Endothelial cell of umbilical vein (primary cell): ENCODE data around the gene ARHGEF7. TPM values are rescaled to one million over a fixed set of nuclear protein-coding genes. Genes with fewer than 3 reads are reported as not detected.

Source experiments
- BruUV-seq: library from RNA; stranded (reverse); fragments of 400-500 nt; replicated peaks from 2 replicates; lab custom pipeline; 2021; lab: Mats Ljungman, UMichigan
- CTCF ChIA-PET: fragments of 300-600, 350-600 bp; sonication (Branson Sonifier 250); formaldehyde crosslinking; loops from one replicate; lab custom pipeline; 2021; ENCODE audit warnings: antibody characterized with exemption, inconsistent platforms; lab: Charles Lee
- POLR2A ChIA-PET: fragments of 300-600, 350-600 bp; sonication (Branson Sonifier 250); formaldehyde crosslinking; loops from one replicate; lab custom pipeline; 2021; ENCODE audit warnings: antibody characterized with exemption, inconsistent platforms; lab: Charles Lee
- DNase-seq: peaks from one replicate; pipeline ENCODE4 v3.0.0-alpha.2; 2011; ENCODE audit warnings: low read depth, low spot score
- FAIRE-seq: peaks from 2 replicates; lab custom pipeline; 2011; peaks lifted over from hg19 to GRCh38; lab: Jason Lieb, UNC
- H2AFZ ChIP-seq: 2 replicates; pipeline ENCODE4 v1.6.0; 2012; ENCODE audit warnings: low read depth, low read length, control low read depth, inconsistent platforms
- H3K27ac ChIP-seq: 2 replicates; pipeline ENCODE4 v1.5.1; 2011; ENCODE audit warnings: low read depth, mild to moderate bottlenecking, control low read depth, low read length, moderate library complexity; ENCODE audit not compliant: insufficient read depth
- H3K27me3 ChIP-seq, 2 experiments: 2 replicates each; pipeline versions ENCODE4 v1.6.0 to v1.6.1; 2011; ENCODE audit warnings: low read length in 2 of 2, mixed read lengths in 1 of 2; ENCODE audit not compliant: control insufficient read depth in 2 of 2, insufficient read depth in 2 of 2
- H3K36me3 ChIP-seq, 2 experiments: 2 replicates in 1 of 2; 3 replicates in 1 of 2; pipeline ENCODE4 v1.5.1; 2011; ENCODE audit warnings: low read length in 2 of 2, mild to moderate bottlenecking in 1 of 2, moderate library complexity in 1 of 2; ENCODE audit not compliant: control insufficient read depth in 2 of 2, insufficient read depth in 2 of 2; ENCODE audit errors: extremely low read depth in 1 of 2
- H3K4me1 ChIP-seq: 3 replicates; pipeline ENCODE4 v1.5.1; 2011; ENCODE audit warnings: mild to moderate bottlenecking, low read length; ENCODE audit not compliant: control insufficient read depth, insufficient read depth; ENCODE audit errors: extremely low read depth
- H3K4me2 ChIP-seq: 2 replicates; pipeline ENCODE4 v1.6.1; 2011; ENCODE audit warnings: low read length, control low read depth, mixed read lengths; ENCODE audit not compliant: insufficient read depth
- H3K4me3 ChIP-seq, 3 experiments: fragments of 200-600 bp in 1 of 3; sonication (generic), shearing (Covaris generic) in 1 of 3; replicated peaks in 1 of 3; 2 replicates each; pipeline ENCODE4 v1.5.1; 2011 to 2016; ENCODE audit warnings: control low read depth in 3 of 3, low read length in 3 of 3, mild to moderate bottlenecking in 2 of 3, inconsistent platforms in 1 of 3, low read depth in 1 of 3, moderate library complexity in 1 of 3; ENCODE audit not compliant: insufficient read depth in 1 of 3
- H3K79me2 ChIP-seq: 2 replicates; pipeline ENCODE4 v1.6.0; 2012; ENCODE audit warnings: low read length, inconsistent platforms; ENCODE audit not compliant: control insufficient read depth, insufficient read depth
- H3K9ac ChIP-seq: replicated peaks from 2 replicates; pipeline ENCODE3; 2011; ENCODE audit warnings: low read length, control low read depth; ENCODE audit not compliant: insufficient read depth; ENCODE audit errors: extremely low read depth
- H3K9me1 ChIP-seq: replicated peaks from 3 replicates; pipeline ENCODE4 v1.6.0; 2011; ENCODE audit warnings: mild to moderate bottlenecking, low read length; ENCODE audit not compliant: control insufficient read depth, insufficient read depth; ENCODE audit errors: extremely low read depth
- H3K9me3 ChIP-seq: replicated peaks from 2 replicates; pipeline ENCODE4 v1.5.1; 2012; ENCODE audit warnings: low read length, inconsistent platforms; ENCODE audit not compliant: control insufficient read depth, insufficient read depth
- H4K20me1 ChIP-seq: replicated peaks from 2 replicates; pipeline ENCODE3; 2011; ENCODE audit warnings: mild to moderate bottlenecking, low read length; ENCODE audit not compliant: control insufficient read depth, insufficient read depth; ENCODE audit errors: extremely low read depth
- EZH2 ChIP-seq: IDR thresholded peaks from 2 replicates; pipeline ENCODE4 v1.6.1; 2012; ENCODE audit warnings: borderline replicate concordance, low read depth, mild to moderate bottlenecking, moderate library complexity, low read length, inconsistent platforms; ENCODE audit not compliant: severe bottlenecking
- FOS ChIP-seq: IDR thresholded peaks from 2 replicates; pipeline ENCODE4 v1.6.1; 2011; ENCODE audit warnings: mild to moderate bottlenecking, low read length, moderate library complexity, borderline replicate concordance; ENCODE audit not compliant: insufficient read depth
- GATA2 ChIP-seq: IDR thresholded peaks from 2 replicates; pipeline ENCODE4 v1.7.0; 2011; ENCODE audit warnings: low read depth, mild to moderate bottlenecking, moderate library complexity, mixed read lengths, low read length; ENCODE audit not compliant: insufficient read length, insufficient read depth
- JUN ChIP-seq: IDR thresholded peaks from 2 replicates; pipeline ENCODE4 v1.6.1; 2011; ENCODE audit warnings: borderline replicate concordance, low read depth; ENCODE audit not compliant: insufficient read length, insufficient read depth
- MYC ChIP-seq: IDR thresholded peaks from one replicate; pipeline ENCODE4 v1.6.1; 2011; ENCODE audit warnings: mild to moderate bottlenecking, low read depth, low read length
- POLR2A ChIP-seq: IDR thresholded peaks from 2 replicates; pipeline ENCODE4 v1.6.1; 2012; ENCODE audit warnings: low read depth, mild to moderate bottlenecking, control low read depth, low read length
- POLR2AphosphoS5 ChIP-seq: IDR thresholded peaks from 2 replicates; pipeline ENCODE4 v1.6.1; 2012; ENCODE audit warnings: low read depth, mild to moderate bottlenecking, control low read depth, low read length, moderate library complexity; ENCODE audit not compliant: insufficient read depth
- dilution Hi-C: fragments of 300-500 bp; cut with MboI; formaldehyde crosslinking; loops from one replicate; pipeline ENCODE4 v1.15.0; 2019; ENCODE audit warnings: low sequenced_read_pairs; ENCODE audit not compliant: extremely low pct_ligation_motif_present
- intact Hi-C: fragments of 100-400 bp; cut with micrococcal nuclease; formaldehyde crosslinking; loops from one replicate; pipeline ENCODE4 v1.10.0; 2022
- polyA plus RNA-seq, 4 experiments: library from polyadenylated mRNA; depleted of rRNA in 3 of 4; stranded (reverse) in 3 of 4; unstranded in 1 of 4; fragments of >200 nt; gene quantifications; 2 replicates each; pipeline versions ENCODE4 v1.2.1 to v1.2.3, GENCODE V29; 2011 to 2012; ENCODE audit warnings: missing spikeins in 1 of 4
- total RNA-seq: library from RNA; stranded (reverse); gene quantifications from 2 replicates; pipeline ENCODE4 v1.2.3, GENCODE V29; 2021
- TF ChIP-seq, protein P1 (sequence below), 2 donors: IDR thresholded peaks; 1 replicate in 1 of 2; 2 replicates in 1 of 2; pipeline ENCODE4 v1.5.1; 2011; ENCODE audit warnings: low read length in 2 of 2, mild to moderate bottlenecking in 2 of 2, moderate library complexity in 2 of 2, control low read depth in 1 of 2, inconsistent platforms in 1 of 2, low read depth in 1 of 2; ENCODE audit not compliant: insufficient read depth in 1 of 2; ENCODE audit errors: extremely low read depth in 1 of 2
- TF ChIP-seq, protein P2 (sequence below): IDR thresholded peaks from 2 replicates; pipeline ENCODE4 v1.6.1; 2011; ENCODE audit not compliant: insufficient read depth, insufficient read length

Gene ARHGEF7
- total and polyA plus RNA-seq, 2 donors (not counting 3 experiments of a cell fraction or from before 2014, with no cell fraction given), result 94.9 to 155 TPM

DNA sequence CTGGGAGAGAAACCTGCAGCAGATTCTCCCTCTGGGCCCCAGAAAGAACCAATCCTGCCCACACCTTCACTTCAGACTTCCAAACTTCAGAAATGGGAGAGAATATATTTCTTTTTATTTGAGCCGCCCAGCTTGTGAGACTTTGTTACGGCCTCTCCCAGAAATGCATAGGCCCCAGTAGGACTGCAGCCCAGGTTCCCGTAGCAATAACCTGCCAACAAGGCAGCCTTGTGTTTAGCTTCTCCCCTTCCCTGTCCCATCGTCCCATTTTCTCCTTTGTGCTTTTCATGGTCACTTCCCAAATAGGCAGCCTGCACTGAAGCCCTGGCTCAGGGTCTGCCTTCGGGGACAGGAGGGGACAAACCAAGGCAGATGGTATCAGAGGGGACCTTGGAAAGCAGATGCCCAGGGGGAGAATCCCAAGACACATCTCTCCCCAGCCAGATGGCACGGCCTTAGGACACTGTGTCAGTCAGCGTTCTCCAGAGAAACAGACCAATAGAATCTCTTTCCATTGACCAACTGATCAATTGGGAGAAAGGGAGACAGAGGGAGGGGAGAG is 3.7 kb upstream of the ARHGEF7 start:
- no peak for FAIRE-seq
- CTCF ChIA-PET, result interaction anchor here (1.2 kb wide), 1 partner anchor 44 kb away, joined by 3 read pairs; no protein-coding TSS in a partner anchor

DNA sequence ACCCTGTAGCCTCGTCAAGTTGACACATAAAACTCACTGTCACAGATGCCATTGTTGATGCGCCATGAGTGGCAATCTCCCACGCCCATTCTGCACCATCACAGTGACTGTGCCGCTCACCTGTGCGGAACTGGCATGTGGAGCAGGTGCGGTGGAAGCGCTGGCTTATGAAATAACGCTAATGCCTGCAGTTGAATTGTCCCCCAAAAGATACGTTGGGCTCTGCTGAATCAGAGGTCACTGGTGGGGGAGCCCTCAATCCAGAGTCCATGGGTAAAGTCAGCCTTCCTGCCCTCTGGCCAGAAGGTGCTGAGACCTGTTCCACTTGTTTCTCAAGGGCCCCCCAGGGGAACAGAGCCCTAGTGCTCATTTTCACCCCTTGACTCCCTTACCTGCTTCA is 2.9 kb upstream of the ARHGEF7 start:
- intact Hi-C loops, result no loop called here

More for the DNA sequence above, 3.7 kb upstream of the ARHGEF7 start:
- BruUV-seq, result no TSS peak
- dilution Hi-C loops (no loop called here), intact Hi-C loops (no loop called here)
- Histone ChIP-seq H3K27me3 (peaks cover 42 to 55% of the 10 kb centered on the region in 2 experiments), H4K20me1 (no peaks in the 10 kb centered on the region), H3K27ac (no peak overlapping the region), H3K9me3 (no peaks in the 10 kb centered on the region), H3K9me1 (no peaks in the 10 kb centered on the region), H3K4me2 (no peak overlapping the region), H3K9ac (no peak overlapping the region), H3K4me3 (no peak overlapping the region), H3K36me3 (no peaks in the 10 kb centered on the region), H3K79me2 (no peaks in the 10 kb centered on the region), H2AFZ (no peak overlapping the region), H3K4me1 (peaks cover 11% of the 10 kb centered on the region)
- DNase-seq, result no peak
- POLR2A ChIA-PET, result interaction anchor here (0.7 kb wide), 1 partner anchor 74 kb away, joined by 4 read pairs; no protein-coding TSS in a partner anchor
- TF ChIP-seq FOS, result no peak
- no peak for TF ChIP-seq POLR2AphosphoS5
- no peak for TF ChIP-seq POLR2A

More for the DNA sequence above, 2.9 kb upstream of the ARHGEF7 start:
- H3K36me3 ChIP-seq, result no peaks in the 10 kb centered on the region
- no peak overlapping the region for H3K4me2 ChIP-seq
- H3K9me1 ChIP-seq, result no peaks in the 10 kb centered on the region
- no peaks in the 10 kb centered on the region for H3K79me2 ChIP-seq
- POLR2A ChIA-PET, result no interaction called here
- no peak for FAIRE-seq
- H3K4me3 ChIP-seq, result no peak overlapping the region
- H3K9ac ChIP-seq, result no peak overlapping the region
- no peak for DNase-seq
- TF ChIP-seq POLR2A, result no peak
- no peak for TF ChIP-seq POLR2AphosphoS5
- no peak for TF ChIP-seq GATA2
- TF ChIP-seq, protein P1, sequence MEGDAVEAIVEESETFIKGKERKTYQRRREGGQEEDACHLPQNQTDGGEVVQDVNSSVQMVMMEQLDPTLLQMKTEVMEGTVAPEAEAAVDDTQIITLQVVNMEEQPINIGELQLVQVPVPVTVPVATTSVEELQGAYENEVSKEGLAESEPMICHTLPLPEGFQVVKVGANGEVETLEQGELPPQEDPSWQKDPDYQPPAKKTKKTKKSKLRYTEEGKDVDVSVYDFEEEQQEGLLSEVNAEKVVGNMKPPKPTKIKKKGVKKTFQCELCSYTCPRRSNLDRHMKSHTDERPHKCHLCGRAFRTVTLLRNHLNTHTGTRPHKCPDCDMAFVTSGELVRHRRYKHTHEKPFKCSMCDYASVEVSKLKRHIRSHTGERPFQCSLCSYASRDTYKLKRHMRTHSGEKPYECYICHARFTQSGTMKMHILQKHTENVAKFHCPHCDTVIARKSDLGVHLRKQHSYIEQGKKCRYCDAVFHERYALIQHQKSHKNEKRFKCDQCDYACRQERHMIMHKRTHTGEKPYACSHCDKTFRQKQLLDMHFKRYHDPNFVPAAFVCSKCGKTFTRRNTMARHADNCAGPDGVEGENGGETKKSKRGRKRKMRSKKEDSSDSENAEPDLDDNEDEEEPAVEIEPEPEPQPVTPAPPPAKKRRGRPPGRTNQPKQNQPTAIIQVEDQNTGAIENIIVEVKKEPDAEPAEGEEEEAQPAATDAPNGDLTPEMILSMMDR (IDR thresholded peaks at IDR 0.05; ENCODE audit: extremely low read depth in 1 of 2, insufficient read depth in 1 of 2, low read depth in 1 of 2, low read length in 2 of 2), result no peak
- TF ChIP-seq EZH2, result no peak
- TF ChIP-seq, protein P2, sequence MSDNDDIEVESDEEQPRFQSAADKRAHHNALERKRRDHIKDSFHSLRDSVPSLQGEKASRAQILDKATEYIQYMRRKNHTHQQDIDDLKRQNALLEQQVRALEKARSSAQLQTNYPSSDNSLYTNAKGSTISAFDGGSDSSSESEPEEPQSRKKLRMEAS, result no peak
- no peak for TF ChIP-seq MYC
- no peak for TF ChIP-seq FOS
- TF ChIP-seq JUN, result no peak
- dilution Hi-C loops, result no loop called here
- CTCF ChIA-PET, result interaction anchor here (1.7 kb wide), 1 partner anchor 45 kb away, joined by 7 read pairs; no protein-coding TSS in a partner anchor
- H2AFZ ChIP-seq, result no peak overlapping the region
- BruUV-seq, result no TSS peak
- H3K4me1 ChIP-seq, result peaks cover 11% of the 10 kb centered on the region
- H3K27ac ChIP-seq, result no peak overlapping the region
- H3K27me3 ChIP-seq, result peaks cover 48 to 62% of the 10 kb centered on the region in 2 experiments
- no peaks in the 10 kb centered on the region for H3K9me3 ChIP-seq
- no peaks in the 10 kb centered on the region for H4K20me1 ChIP-seq
